GM18526 (cell line): ENCODE results near the gene SPG11.

Source experiments
- POLR2A ChIP-seq: IDR thresholded peaks from 3 replicates; pipeline ENCODE4 v1.6.1; 2011; ENCODE audit not compliant: insufficient read length; ENCODE audit errors: extremely low read depth

SPG11 gene

GRCh38 chr15:44647036-44647435, 16.4 kb downstream of the SPG11 start:
- no peak for TF ChIP-seq POLR2A

GRCh38 chr15:44646460-44646859, 17.0 kb downstream of the SPG11 start:
- TF ChIP-seq POLR2A = no peak

- TF ChIP-seq POLR2A = no peak
These were observed 21.8 kb downstream of the SPG11 start for GRCh38 chr15:44641651-44642050.

- no peak for TF ChIP-seq POLR2A
These were observed 26.5 kb downstream of the SPG11 start for GRCh38 chr15:44636976-44637375.

- no peak for TF ChIP-seq POLR2A
These were observed 29.9 kb downstream of the SPG11 start for GRCh38 chr15:44633603-44634002.

GRCh38 chr15:44623178-44623577, 40.3 kb downstream of the SPG11 start:
- TF ChIP-seq POLR2A = no peak

GRCh38 chr15:44620081-44620480, 43.4 kb downstream of the SPG11 start:
- no peak for TF ChIP-seq POLR2A

- no peak for TF ChIP-seq POLR2A
These were observed 46.5 kb downstream of the SPG11 start for GRCh38 chr15:44616974-44617373.

GRCh38 chr15:44606740-44607139, 56.7 kb downstream of the SPG11 start:
- TF ChIP-seq POLR2A = no peak

GRCh38 chr15:44603126-44603525, 60.3 kb downstream of the SPG11 start:
- no peak for TF ChIP-seq POLR2A

- no peak for TF ChIP-seq POLR2A
These were observed 64.6 kb downstream of the SPG11 start for GRCh38 chr15:44598892-44599291.

GRCh38 chr15:44598066-44598465, 65.4 kb downstream of the SPG11 start:
- TF ChIP-seq POLR2A = no peak

GRCh38 chr15:44596511-44597010, 66.9 kb downstream of the SPG11 start:
- no peak for TF ChIP-seq POLR2A

- no peak for TF ChIP-seq POLR2A
These were observed 67.6 kb downstream of the SPG11 start for GRCh38 chr15:44595656-44596510.

GRCh38 chr15:44595246-44595645, 68.2 kb downstream of the SPG11 start:
- TF ChIP-seq POLR2A = no peak

- TF ChIP-seq POLR2A = no peak
These were observed 70.3 kb downstream of the SPG11 start for GRCh38 chr15:44593042-44593736.
